GM18907 (cell line): Measurements from ENCODE around the gene MRPL50.
"Not testable (repeated sequence)": the region's sequence is repeated elsewhere in the genome, so short reads cannot be mapped to it uniquely, and the experiment has no call there.

Experiments
- ATAC-seq: cut with Tn5 transposase; IDR thresholded peaks from one replicate; pipeline ENCODE4 v1.9.1; 2021; ENCODE audit warnings: mild to moderate bottlenecking, moderate library complexity; ENCODE audit not compliant: unreplicated experiment

The MRPL50 gene

GRCh38 chr9:101418518-101419430, 20.4 kb upstream of the MRPL50 start:
- no peak for ATAC-seq

DNA sequence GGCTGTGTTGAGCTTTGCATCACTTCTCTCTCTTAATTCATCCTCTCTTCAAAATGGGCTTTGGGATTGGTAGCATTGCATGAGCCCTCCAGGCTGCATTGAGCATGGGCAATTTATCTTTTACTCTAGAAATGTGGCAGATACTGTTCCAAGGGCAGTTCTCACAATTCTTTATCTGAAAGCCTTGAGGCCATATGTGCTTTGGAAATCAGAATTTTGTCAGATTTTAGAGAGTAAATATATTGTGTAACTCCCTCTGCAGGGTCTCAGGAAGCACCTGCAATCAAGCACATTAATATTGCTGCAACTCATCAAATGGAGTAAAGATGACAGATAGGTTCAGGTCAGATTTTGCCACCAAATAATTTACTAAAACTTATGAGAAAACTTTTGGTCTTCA, 19.6 kb upstream of the MRPL50 start:
- no peak for ATAC-seq

DNA sequence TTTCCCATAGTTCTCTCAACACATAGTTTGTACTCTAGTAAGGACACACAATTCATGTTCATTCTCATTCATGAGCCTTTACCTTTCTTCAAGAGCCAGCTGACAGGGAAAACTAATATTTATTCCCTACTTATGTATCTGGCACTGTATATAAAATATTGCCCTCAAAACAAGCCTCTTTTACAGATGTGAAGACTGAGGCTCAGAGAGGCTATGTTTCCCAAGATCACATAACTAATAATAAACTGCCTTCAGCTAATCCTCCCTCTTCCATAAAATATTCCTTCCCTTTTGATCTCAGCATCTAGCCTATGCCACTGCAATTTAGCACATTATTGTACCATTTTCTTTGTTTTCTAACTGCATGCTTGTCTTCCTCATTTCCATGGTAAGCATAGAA, 19.0 kb upstream of the MRPL50 start:
- no peak for ATAC-seq

- ATAC-seq, result no peak
Measured at GRCh38 chr9:101415578-101415977, 17.2 kb upstream of the MRPL50 start.

GRCh38 chr9:101414839-101415238, 16.4 kb upstream of the MRPL50 start:
- no peak for ATAC-seq

- no peak for ATAC-seq
Measured at GRCh38 chr9:101409079-101409477, 10.7 kb upstream of the MRPL50 start.

GRCh38 chr9:101408374-101409078, 10.1 kb upstream of the MRPL50 start:
- ATAC-seq, result no peak

DNA sequence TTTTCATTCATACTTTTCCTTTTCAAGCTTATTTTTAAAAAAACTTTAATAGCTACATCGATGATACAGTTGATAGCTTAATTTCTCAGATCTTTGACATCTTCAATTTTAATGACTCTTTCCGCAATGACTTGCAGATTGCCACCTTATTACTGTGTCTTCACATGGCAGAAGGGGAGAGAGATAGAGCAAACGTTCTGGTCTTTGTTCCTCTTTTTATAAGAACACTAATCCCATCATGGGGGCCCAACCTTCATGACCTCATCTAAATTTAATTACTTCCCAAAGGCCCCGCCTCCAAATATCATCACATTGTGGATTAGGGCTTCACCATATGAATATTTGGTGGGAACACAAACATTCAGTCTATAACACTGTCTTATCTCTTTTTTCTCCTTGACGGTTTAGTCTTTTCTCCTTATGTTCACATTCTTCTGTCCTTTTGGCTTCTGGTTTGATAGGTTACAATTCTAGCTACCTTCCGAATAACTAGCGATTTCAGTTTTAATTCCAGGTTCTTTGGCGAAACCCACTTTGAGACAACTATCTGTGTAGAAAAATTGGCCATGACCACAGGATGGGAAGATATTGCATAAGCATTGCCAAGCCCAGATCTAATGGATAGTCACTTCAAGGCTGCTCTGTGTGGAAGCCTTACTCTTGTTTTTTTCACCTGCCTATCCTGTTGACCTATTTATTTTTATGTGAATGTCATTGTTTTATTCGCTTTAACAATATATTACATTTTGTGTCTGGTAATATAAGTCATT, 5.3 kb upstream of the MRPL50 start:
- ATAC-seq, result no peak

- ATAC-seq, result no peak
Measured at GRCh38 chr9:101400120-101400519, 1.7 kb upstream of the MRPL50 start.

GRCh38 chr9:101399643-101399970, 1.2 kb upstream of the MRPL50 start:
- ATAC-seq, result no peak

DNA sequence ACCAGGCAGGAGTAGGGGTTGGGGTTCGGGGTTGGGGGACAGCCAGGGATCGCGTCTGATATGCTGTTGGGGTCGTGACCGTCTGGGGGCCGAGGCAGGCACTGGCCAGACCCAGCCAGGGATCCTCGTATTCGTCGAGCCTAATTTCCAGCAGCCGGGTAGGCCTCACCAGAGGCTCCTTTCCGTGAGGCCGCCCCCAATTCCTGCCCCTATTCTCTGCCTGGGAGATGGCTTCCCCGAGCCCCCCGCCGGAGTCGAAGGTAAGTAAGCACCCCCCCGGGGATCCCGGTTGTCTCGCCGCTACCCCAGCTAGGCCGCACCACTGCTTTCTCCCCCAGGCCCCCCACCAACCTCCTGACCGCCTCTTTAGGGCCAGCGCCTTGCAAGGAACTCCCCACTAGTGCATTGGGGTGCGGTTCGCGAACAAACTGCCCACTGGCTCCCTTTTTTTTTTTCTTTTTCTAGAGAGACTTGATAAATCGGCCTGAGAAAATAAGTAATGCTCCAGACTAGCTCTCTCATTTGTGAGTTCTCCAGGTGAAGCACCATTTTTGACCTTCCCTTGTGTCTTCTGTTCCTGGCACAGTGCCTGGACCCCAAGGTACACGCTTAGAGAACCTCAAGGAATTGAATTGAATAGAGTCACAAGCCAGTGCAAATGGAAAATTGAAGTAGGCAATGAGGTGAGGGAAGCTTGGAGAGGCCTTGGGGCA, 668 bp upstream of the MRPL50 start:
- peak; percentile 14 for ATAC-seq

- ATAC-seq, result no peak
Measured at GRCh38 chr9:101397746-101398067, 711 bp downstream of the MRPL50 start.

DNA sequence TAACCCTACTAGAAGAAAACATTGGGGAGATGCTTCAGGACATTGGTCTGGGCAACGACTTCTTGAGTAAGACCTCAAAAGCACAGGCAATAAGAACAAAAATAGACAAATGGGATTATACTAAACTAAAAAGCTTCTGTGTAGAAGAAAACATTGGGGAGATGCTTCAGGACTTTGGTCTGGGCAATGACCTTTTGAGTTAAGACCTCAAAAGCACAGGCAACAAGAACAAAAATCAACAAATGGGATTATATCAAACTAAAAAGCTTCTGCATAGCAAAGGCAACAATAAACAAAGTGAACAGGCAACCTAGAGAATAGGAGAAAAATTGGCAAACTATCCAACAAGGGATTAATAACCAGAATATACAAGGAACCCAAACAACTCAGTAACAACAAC, 3.7 kb downstream of the MRPL50 start:
- no peak for ATAC-seq

GRCh38 chr9:101393135-101393534, 5.3 kb downstream of the MRPL50 start:
- ATAC-seq, result no peak

- ATAC-seq, result no peak
Measured at GRCh38 chr9:101388507-101388993, 9.9 kb downstream of the MRPL50 start.

GRCh38 chr9:101387871-101388506, 10.4 kb downstream of the MRPL50 start:
- peak; percentile 83 for ATAC-seq

GRCh38 chr9:101384873-101385536, 13.4 kb downstream of the MRPL50 start, which contains the start of gene BAAT:
Gene BAAT, minus strand, starts transcription at chr9:101385006. Its CDS starts 13,602 bp downstream, at chr9:101371404.
- ATAC-seq, result not testable (repeated sequence)

DNA sequence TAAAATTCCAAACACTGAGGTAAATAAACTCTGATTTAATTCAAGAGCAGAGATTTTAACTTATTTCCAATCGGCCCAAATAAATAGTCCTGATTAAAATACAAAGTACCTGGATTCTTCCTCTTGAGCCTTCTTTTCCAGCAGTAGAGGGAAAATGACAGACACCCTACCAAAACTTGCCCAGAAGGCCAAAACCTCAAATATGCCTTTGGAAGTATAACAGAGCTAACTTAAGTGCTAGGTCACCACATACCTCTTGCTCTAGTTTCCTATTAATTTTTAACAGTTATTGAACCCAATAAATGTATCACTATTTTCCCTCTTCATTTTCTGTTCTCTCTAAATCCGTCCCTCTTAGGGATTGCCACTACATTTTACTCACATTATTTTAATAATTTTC, 15.1 kb downstream of the MRPL50 start:
- ATAC-seq, result no peak

GRCh38 chr9:101381833-101382342, 16.5 kb downstream of the MRPL50 start:
- ATAC-seq, result no peak

- ATAC-seq, result no peak
Measured at GRCh38 chr9:101381118-101381517, 17.3 kb downstream of the MRPL50 start.
